HCT116 (cell line): Measurements from ENCODE around the gene USP47.

Source experiments
- FOSL1 ChIP-seq: IDR thresholded peaks from 2 replicates; pipeline ENCODE4 v1.6.1; 2012; ENCODE audit warnings: low read depth
- POLR2A ChIP-seq: IDR thresholded peaks from 2 replicates; pipeline ENCODE4 v1.7.0; 2011; ENCODE audit warnings: borderline replicate concordance; ENCODE audit not compliant: insufficient read depth, insufficient read length; ENCODE audit errors: extremely low read depth
- POLR2AphosphoS5 ChIP-seq: IDR thresholded peaks from 2 replicates; pipeline ENCODE4 v1.6.1; 2011; ENCODE audit warnings: mild to moderate bottlenecking, low read depth, low read length, moderate library complexity
- RAD21 ChIP-seq: IDR thresholded peaks from 2 replicates; pipeline ENCODE4 v1.6.1; 2012; ENCODE audit warnings: low read depth, mild to moderate bottlenecking
- SIN3A ChIP-seq: IDR thresholded peaks from 2 replicates; pipeline ENCODE4 v1.6.1; 2012; ENCODE audit warnings: low read depth
- ZNF274 ChIP-seq: fragments of 200-500 bp; sonication (Bioruptor generic); IDR thresholded peaks from 2 replicates; pipeline ENCODE4 v1.6.1; 2014; ENCODE audit warnings: mild to moderate bottlenecking, low read depth, low read length, inconsistent platforms
- TF ChIP-seq, protein P1 (sequence below), 3 experiments: fragments of 200-600 bp in 1 of 3; sonication (generic) in 1 of 3; IDR thresholded peaks in 2 of 3; conservative IDR thresholded peaks in 1 of 3; 2 replicates each; pipeline ENCODE4 v1.5.1; 2012 to 2017; ENCODE audit warnings: low read depth in 2 of 3, low read length in 2 of 3, antibody characterized with exemption in 1 of 3, borderline replicate concordance in 1 of 3, control low read depth in 1 of 3, mild to moderate bottlenecking in 1 of 3, mixed read lengths in 1 of 3, mixed run types in 1 of 3, moderate library complexity in 1 of 3; ENCODE audit not compliant: insufficient read depth in 1 of 3

GRCh38 chr11:11850668-11851067, 8.9 kb downstream of the USP47 start:
- TF ChIP-seq, protein P1, sequence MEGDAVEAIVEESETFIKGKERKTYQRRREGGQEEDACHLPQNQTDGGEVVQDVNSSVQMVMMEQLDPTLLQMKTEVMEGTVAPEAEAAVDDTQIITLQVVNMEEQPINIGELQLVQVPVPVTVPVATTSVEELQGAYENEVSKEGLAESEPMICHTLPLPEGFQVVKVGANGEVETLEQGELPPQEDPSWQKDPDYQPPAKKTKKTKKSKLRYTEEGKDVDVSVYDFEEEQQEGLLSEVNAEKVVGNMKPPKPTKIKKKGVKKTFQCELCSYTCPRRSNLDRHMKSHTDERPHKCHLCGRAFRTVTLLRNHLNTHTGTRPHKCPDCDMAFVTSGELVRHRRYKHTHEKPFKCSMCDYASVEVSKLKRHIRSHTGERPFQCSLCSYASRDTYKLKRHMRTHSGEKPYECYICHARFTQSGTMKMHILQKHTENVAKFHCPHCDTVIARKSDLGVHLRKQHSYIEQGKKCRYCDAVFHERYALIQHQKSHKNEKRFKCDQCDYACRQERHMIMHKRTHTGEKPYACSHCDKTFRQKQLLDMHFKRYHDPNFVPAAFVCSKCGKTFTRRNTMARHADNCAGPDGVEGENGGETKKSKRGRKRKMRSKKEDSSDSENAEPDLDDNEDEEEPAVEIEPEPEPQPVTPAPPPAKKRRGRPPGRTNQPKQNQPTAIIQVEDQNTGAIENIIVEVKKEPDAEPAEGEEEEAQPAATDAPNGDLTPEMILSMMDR (IDR thresholded peaks at IDR 0.05 in 2 of 3, conservative IDR thresholded peaks at IDR 0.05 in 1 of 3; ENCODE audit: borderline replicate concordance in 1 of 3, insufficient read depth in 1 of 3, low read depth in 2 of 3, low read length in 2 of 3), result no peak
- no peak for TF ChIP-seq POLR2A
- TF ChIP-seq SIN3A, result no peak
- no peak for TF ChIP-seq FOSL1
- no peak for TF ChIP-seq RAD21
- TF ChIP-seq ZNF274, result no peak
- TF ChIP-seq POLR2AphosphoS5, result no peak
